ENCODE data around the gene LRRC25. TPM values are rescaled to one million over a fixed set of nuclear protein-coding genes. Genes with fewer than 3 reads are reported as not detected.

Gene LRRC25
- total RNA-seq, 1 experiment from 2014 or later = 0.12 TPM

DNA sequence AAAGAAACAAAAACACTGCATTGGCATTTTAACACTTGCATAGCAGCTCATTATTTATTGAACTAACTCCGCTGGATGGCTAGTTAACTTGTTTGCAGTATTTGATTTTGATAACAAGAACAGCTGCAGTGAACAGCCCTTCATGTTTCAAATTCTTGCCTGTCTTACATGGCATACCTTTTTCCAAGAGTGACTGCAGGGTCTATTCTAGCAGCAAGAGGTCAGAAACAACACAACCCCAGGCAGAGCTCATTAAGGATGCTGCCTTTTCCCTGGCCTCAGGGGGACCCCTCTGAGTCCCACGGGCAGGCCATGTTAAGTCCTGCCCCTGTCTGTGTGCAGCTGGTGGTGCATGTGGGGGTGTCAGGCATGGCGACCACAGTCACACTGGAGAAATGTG is 40.4 kb downstream of the LRRC25 start:
- TF ChIP-seq, protein P1, sequence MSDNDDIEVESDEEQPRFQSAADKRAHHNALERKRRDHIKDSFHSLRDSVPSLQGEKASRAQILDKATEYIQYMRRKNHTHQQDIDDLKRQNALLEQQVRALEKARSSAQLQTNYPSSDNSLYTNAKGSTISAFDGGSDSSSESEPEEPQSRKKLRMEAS (IDR thresholded peaks at IDR 0.05) = no peak
- TF ChIP-seq RAD21 (IDR thresholded peaks at IDR 0.05; ENCODE audit: low read depth) (no peak), CBX3 (IDR thresholded peaks at IDR 0.05; ENCODE audit: low read depth) (no peak), POLR2A (IDR thresholded peaks at IDR 0.05; ENCODE audit: borderline replicate concordance, extremely low read depth, insufficient read depth, insufficient read length) (no peak), EZH2 (IDR thresholded peaks at IDR 0.05) (no peak), CEBPB (IDR thresholded peaks at IDR 0.05; ENCODE audit: low read depth) (no peak), SP1 (IDR thresholded peaks at IDR 0.05; ENCODE audit: low read depth) (no peak), EGR1 (IDR thresholded peaks at IDR 0.05; ENCODE audit: low read depth) (no peak), EZH2phosphoT487 (IDR thresholded peaks at IDR 0.05; ENCODE audit: borderline replicate concordance) (no peak), TCF7L2 (IDR thresholded peaks at IDR 0.05; ENCODE audit: borderline replicate concordance, extremely low read depth, insufficient read depth, insufficient read length) (no peak), ZNF274 (IDR thresholded peaks at IDR 0.05; ENCODE audit: low read depth, low read length) (no peak), ELF1 (IDR thresholded peaks at IDR 0.05; ENCODE audit: borderline replicate concordance, low read depth) (no peak), YY1 (IDR thresholded peaks at IDR 0.05; ENCODE audit: extremely low read depth, insufficient replicate concordance, low read depth, low read length) (no peak), SRF (IDR thresholded peaks at IDR 0.05; ENCODE audit: low read depth) (no peak), JUND (IDR thresholded peaks at IDR 0.05) (no peak), ZFX (IDR thresholded peaks at IDR 0.05) (no peak)
- TF ChIP-seq, protein P2, sequence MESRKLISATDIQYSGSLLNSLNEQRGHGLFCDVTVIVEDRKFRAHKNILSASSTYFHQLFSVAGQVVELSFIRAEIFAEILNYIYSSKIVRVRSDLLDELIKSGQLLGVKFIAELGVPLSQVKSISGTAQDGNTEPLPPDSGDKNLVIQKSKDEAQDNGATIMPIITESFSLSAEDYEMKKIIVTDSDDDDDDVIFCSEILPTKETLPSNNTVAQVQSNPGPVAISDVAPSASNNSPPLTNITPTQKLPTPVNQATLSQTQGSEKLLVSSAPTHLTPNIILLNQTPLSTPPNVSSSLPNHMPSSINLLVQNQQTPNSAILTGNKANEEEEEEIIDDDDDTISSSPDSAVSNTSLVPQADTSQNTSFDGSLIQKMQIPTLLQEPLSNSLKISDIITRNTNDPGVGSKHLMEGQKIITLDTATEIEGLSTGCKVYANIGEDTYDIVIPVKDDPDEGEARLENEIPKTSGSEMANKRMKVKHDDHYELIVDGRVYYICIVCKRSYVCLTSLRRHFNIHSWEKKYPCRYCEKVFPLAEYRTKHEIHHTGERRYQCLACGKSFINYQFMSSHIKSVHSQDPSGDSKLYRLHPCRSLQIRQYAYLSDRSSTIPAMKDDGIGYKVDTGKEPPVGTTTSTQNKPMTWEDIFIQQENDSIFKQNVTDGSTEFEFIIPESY (IDR thresholded peaks at IDR 0.05; ENCODE audit: extremely low read depth, insufficient replicate concordance, low read length) = no peak
- TF ChIP-seq, protein P3, sequence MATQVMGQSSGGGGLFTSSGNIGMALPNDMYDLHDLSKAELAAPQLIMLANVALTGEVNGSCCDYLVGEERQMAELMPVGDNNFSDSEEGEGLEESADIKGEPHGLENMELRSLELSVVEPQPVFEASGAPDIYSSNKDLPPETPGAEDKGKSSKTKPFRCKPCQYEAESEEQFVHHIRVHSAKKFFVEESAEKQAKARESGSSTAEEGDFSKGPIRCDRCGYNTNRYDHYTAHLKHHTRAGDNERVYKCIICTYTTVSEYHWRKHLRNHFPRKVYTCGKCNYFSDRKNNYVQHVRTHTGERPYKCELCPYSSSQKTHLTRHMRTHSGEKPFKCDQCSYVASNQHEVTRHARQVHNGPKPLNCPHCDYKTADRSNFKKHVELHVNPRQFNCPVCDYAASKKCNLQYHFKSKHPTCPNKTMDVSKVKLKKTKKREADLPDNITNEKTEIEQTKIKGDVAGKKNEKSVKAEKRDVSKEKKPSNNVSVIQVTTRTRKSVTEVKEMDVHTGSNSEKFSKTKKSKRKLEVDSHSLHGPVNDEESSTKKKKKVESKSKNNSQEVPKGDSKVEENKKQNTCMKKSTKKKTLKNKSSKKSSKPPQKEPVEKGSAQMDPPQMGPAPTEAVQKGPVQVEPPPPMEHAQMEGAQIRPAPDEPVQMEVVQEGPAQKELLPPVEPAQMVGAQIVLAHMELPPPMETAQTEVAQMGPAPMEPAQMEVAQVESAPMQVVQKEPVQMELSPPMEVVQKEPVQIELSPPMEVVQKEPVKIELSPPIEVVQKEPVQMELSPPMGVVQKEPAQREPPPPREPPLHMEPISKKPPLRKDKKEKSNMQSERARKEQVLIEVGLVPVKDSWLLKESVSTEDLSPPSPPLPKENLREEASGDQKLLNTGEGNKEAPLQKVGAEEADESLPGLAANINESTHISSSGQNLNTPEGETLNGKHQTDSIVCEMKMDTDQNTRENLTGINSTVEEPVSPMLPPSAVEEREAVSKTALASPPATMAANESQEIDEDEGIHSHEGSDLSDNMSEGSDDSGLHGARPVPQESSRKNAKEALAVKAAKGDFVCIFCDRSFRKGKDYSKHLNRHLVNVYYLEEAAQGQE (IDR thresholded peaks at IDR 0.05; ENCODE audit: low read depth) = no peak
- TF ChIP-seq, protein P4, sequence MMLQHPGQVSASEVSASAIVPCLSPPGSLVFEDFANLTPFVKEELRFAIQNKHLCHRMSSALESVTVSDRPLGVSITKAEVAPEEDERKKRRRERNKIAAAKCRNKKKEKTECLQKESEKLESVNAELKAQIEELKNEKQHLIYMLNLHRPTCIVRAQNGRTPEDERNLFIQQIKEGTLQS (IDR thresholded peaks at IDR 0.05) = no peak
- no peak overlapping the region for H2AFZ ChIP-seq (ENCODE audit: low read depth, low read length, poor library complexity, severe bottlenecking)
- DNase-seq (ENCODE audit: low read depth, low spot score) = no peak
- RAD21 ChIA-PET (ENCODE audit: low non-redundant PET in 1 of 2, low total read pairs in 2 of 2, uncharacterized antibody in 2 of 2, unreplicated experiment in 2 of 2) = interaction anchor here in 1 of 2 experiments (0.6 kb wide), 1 partner anchor 56 kb away, joined by 4 read pairs; no protein-coding TSS in a partner anchor
- no peaks in the 10 kb centered on the region for H3K9me2 ChIP-seq (ENCODE audit: insufficient read depth)
- peaks cover 0 to 8% of the 10 kb centered on the region in 2 experiments; a peak in 2 of 4 replicates for H3K36me3 ChIP-seq (ENCODE audit: control insufficient read depth in 1 of 2, insufficient read depth in 2 of 2, low read length in 2 of 2)
- no peak overlapping the region for H3K4me3 ChIP-seq (replicated peaks in 1 of 2; ENCODE audit: low read depth in 1 of 2, low read length in 2 of 2)
- H3K9ac ChIP-seq (ENCODE audit: low read length) = no peak overlapping the region
- POLR2A ChIA-PET = no interaction called here
- H3K27ac ChIP-seq (ENCODE audit: low read depth, low read length) = peak overlapping the region; percentile 44; the same call in 1 of the 2 replicates
- H4K20me1 ChIP-seq (ENCODE audit: insufficient read depth) = no peaks in the 10 kb centered on the region
- no peaks in the 10 kb centered on the region for H3K27me3 ChIP-seq (ENCODE audit: insufficient read depth, low read length)
- no TSS peak for BruUV-seq (replicated peaks)
- no peaks in the 10 kb centered on the region for H3K9me3 ChIP-seq (ENCODE audit: control insufficient read depth in 1 of 2, insufficient read depth in 1 of 2, low read depth in 1 of 2, low read length in 2 of 2)
- H3K79me2 ChIP-seq (ENCODE audit: insufficient read depth, low read length) = no peaks in the 10 kb centered on the region
- CTCF ChIA-PET = no interaction called here
- peaks cover 22 to 28% of the 10 kb centered on the region in 2 experiments; a peak in 3 of 4 replicates for H3K4me1 ChIP-seq (ENCODE audit: control insufficient read depth in 1 of 2, insufficient read depth in 2 of 2, low read length in 2 of 2)
- no peak for ATAC-seq
- no peak overlapping the region for H3K4me2 ChIP-seq (ENCODE audit: low read length)
- intact Hi-C loops (cut with micrococcal nuclease) = no loop called here
